H9 (cell line): ENCODE data around the gene CLEC9A. TPM values are rescaled to one million over a fixed set of nuclear protein-coding genes. Genes with fewer than 3 reads are reported as not detected.

ENCODE experiments used
- DNase-seq: peaks from one replicate; pipeline ENCODE4 v3.0.0-alpha.2; 2017
- H2AFZ ChIP-seq: one replicate; pipeline ENCODE4 v1.6.1; 2013; ENCODE audit warnings: mild to moderate bottlenecking, low read length, control low read depth, moderate library complexity
- H2AK5ac ChIP-seq: 2 replicates; pipeline ENCODE4 v1.6.1; 2013; ENCODE audit warnings: low read length, control low read depth, mixed read lengths; ENCODE audit not compliant: insufficient read length
- H2BK120ac ChIP-seq: one replicate; pipeline ENCODE4 v1.6.1; 2013; ENCODE audit warnings: low read depth, mild to moderate bottlenecking, low read length, control low read depth, inconsistent platforms; ENCODE audit not compliant: poor library complexity, severe bottlenecking
- H2BK12ac ChIP-seq: 2 replicates; pipeline ENCODE4 v1.6.1; 2013; ENCODE audit warnings: low read length, control low read depth, mixed read lengths, low read depth; ENCODE audit not compliant: insufficient read length
- H2BK15ac ChIP-seq: 2 replicates; pipeline ENCODE4 v1.6.1; 2013; ENCODE audit warnings: low read depth, low read length, control low read depth
- H2BK20ac ChIP-seq: one replicate; pipeline ENCODE4 v1.6.1; 2013; ENCODE audit warnings: low read depth, mild to moderate bottlenecking, low read length, control low read depth, inconsistent platforms; ENCODE audit not compliant: poor library complexity, severe bottlenecking
- H2BK5ac ChIP-seq: 2 replicates; pipeline ENCODE4 v1.6.1; 2013; ENCODE audit warnings: low read length, control low read depth, mixed read lengths; ENCODE audit not compliant: insufficient read length
- H3K14ac ChIP-seq: 2 replicates; pipeline ENCODE4 v1.6.1; 2013; ENCODE audit warnings: low read length, control low read depth; ENCODE audit not compliant: insufficient read depth
- H3K18ac ChIP-seq: 2 replicates; pipeline ENCODE4 v1.6.1; 2013; ENCODE audit warnings: low read depth, mild to moderate bottlenecking, mixed read lengths, low read length, control low read depth; ENCODE audit not compliant: insufficient read length
- H3K23ac ChIP-seq: 2 replicates; pipeline ENCODE4 v1.6.1; 2013; ENCODE audit warnings: low read length, control low read depth, mixed read lengths, low read depth; ENCODE audit not compliant: insufficient read length
- H3K23me2 ChIP-seq: 2 replicates; pipeline ENCODE4 v1.6.1; 2013; ENCODE audit warnings: low read depth, mild to moderate bottlenecking, mixed read lengths, low read length, control low read depth; ENCODE audit not compliant: insufficient read length, poor library complexity, severe bottlenecking
- H3K27ac ChIP-seq: 2 replicates; pipeline ENCODE4 v1.5.1; 2013; ENCODE audit warnings: low read length, control low read depth, mixed read lengths, low read depth; ENCODE audit not compliant: insufficient read length
- H3K27me3 ChIP-seq: 2 replicates; pipeline ENCODE4 v1.6.1; 2013; ENCODE audit warnings: low read length, control low read depth, inconsistent platforms; ENCODE audit not compliant: insufficient read depth
- H3K4ac ChIP-seq: 2 replicates; pipeline ENCODE4 v1.6.1; 2013; ENCODE audit warnings: low read depth, mild to moderate bottlenecking, control low read depth, inconsistent platforms, low read length, moderate library complexity
- H3K4me1 ChIP-seq: 2 replicates; pipeline ENCODE4 v1.6.1; 2013; ENCODE audit warnings: low read length, control low read depth, inconsistent platforms; ENCODE audit not compliant: insufficient read depth
- H3K4me2 ChIP-seq: 2 replicates; pipeline ENCODE4 v1.6.1; 2013; ENCODE audit warnings: low read length, control low read depth, mixed read lengths; ENCODE audit not compliant: insufficient read length, insufficient read depth
- H3K56ac ChIP-seq: 2 replicates; pipeline ENCODE4 v1.6.1; 2013; ENCODE audit warnings: low read depth, mild to moderate bottlenecking, mixed read lengths, low read length, control low read depth; ENCODE audit not compliant: insufficient read length
- H3K79me1 ChIP-seq: 2 replicates; pipeline ENCODE4 v1.6.1; 2013; ENCODE audit warnings: low read depth, mild to moderate bottlenecking, moderate library complexity, low read length, control low read depth, inconsistent platforms; ENCODE audit not compliant: insufficient read depth, poor library complexity, severe bottlenecking
- H3K79me2 ChIP-seq: 2 replicates; pipeline ENCODE4 v1.6.1; 2013; ENCODE audit warnings: low read length, control low read depth, inconsistent platforms; ENCODE audit not compliant: insufficient read depth
- H3K9ac ChIP-seq: 2 replicates; pipeline ENCODE4 v1.6.1; 2013; ENCODE audit warnings: low read length, control low read depth, mixed read lengths; ENCODE audit not compliant: insufficient read length; ENCODE audit errors: extremely low read depth
- H3K9me3 ChIP-seq: one replicate; pipeline ENCODE4 v1.6.1; 2013; ENCODE audit warnings: low read depth, low read length, inconsistent platforms; ENCODE audit not compliant: control insufficient read depth
- H3T11ph ChIP-seq: one replicate; pipeline ENCODE4 v1.6.1; 2013; ENCODE audit warnings: mild to moderate bottlenecking, low read length, control low read depth, inconsistent platforms
- H4K20me1 ChIP-seq: one replicate; pipeline ENCODE4 v1.6.1; 2013; ENCODE audit not compliant: control insufficient read depth, insufficient read length, insufficient read depth
- H4K5ac ChIP-seq: 2 replicates; pipeline ENCODE4 v1.6.1; 2013; ENCODE audit warnings: low read depth, mild to moderate bottlenecking, mixed read lengths, low read length, control low read depth; ENCODE audit not compliant: insufficient read length
- H4K8ac ChIP-seq: replicated peaks from 2 replicates; pipeline ENCODE4 v1.6.1; 2013; ENCODE audit warnings: low read length, control low read depth, mixed read lengths, low read depth; ENCODE audit not compliant: insufficient read length
- H4K91ac ChIP-seq: 2 replicates; pipeline ENCODE4 v1.6.1; 2013; ENCODE audit warnings: low read depth, mild to moderate bottlenecking, moderate library complexity, mixed read lengths, low read length, control low read depth; ENCODE audit not compliant: insufficient read length
- H3K27ac Mint-ChIP-seq, 3 experiments: 2 replicates in 2 of 3; 3 replicates in 1 of 3; pipeline ENCODE4 v1.8.0; 2020 to 2021; ENCODE audit warnings: mixed read lengths in 3 of 3, mild to moderate bottlenecking in 1 of 3, moderate library complexity in 1 of 3
- H3K27me3 Mint-ChIP-seq: 2 replicates; pipeline ENCODE4 v1.8.0; 2021; ENCODE audit warnings: low read depth, mild to moderate bottlenecking, moderate library complexity, mixed read lengths
- H3K36me3 Mint-ChIP-seq, 3 experiments: 2 replicates in 2 of 3; 3 replicates in 1 of 3; pipeline ENCODE4 v1.8.0; 2020 to 2021; ENCODE audit warnings: low read depth in 3 of 3, mixed read lengths in 3 of 3; ENCODE audit not compliant: insufficient read depth in 1 of 3
- H3K4me1 Mint-ChIP-seq, 2 experiments: 2 replicates each; pipeline ENCODE4 v1.8.0; 2020; ENCODE audit warnings: mixed read lengths in 2 of 2
- H3K4me3 Mint-ChIP-seq, 2 experiments: 2 replicates in 1 of 2; 3 replicates in 1 of 2; pipeline ENCODE4 v1.8.0; 2020 to 2021; ENCODE audit warnings: mild to moderate bottlenecking in 2 of 2, mixed read lengths in 2 of 2, moderate library complexity in 1 of 2
- H3K9me3 Mint-ChIP-seq, 2 experiments: 2 replicates in 1 of 2; 3 replicates in 1 of 2; pipeline ENCODE4 v1.8.0; 2020; ENCODE audit warnings: mild to moderate bottlenecking in 2 of 2, mixed read lengths in 2 of 2, moderate library complexity in 1 of 2
- total RNA-seq: library from RNA; stranded (reverse); gene quantifications from 2 replicates; pipeline ENCODE4 v1.2.1, GENCODE V29; 2021
- TF ChIP-seq, protein P1 (sequence below): fragments of 200-600 bp; sonication (generic); conservative IDR thresholded peaks from 3 replicates; pipeline ENCODE4 v1.8.0; 2021; ENCODE audit warnings: antibody characterized with exemption, mild to moderate bottlenecking

CLEC9A gene
- total RNA-seq, 1 experiment from 2014 or later: not detected

GRCh38 chr12:10075451-10075850 is 45.0 kb downstream of the CLEC9A start:
- Histone ChIP-seq H2AK5ac (no peak overlapping the region), H3T11ph (no peak overlapping the region), H3K4me1 (no peaks in the 10 kb centered on the region), H4K91ac (no peak overlapping the region), H3K79me2 (no peaks in the 10 kb centered on the region), H3K4me2 (no peak overlapping the region), H3K56ac (no peak overlapping the region), H3K27me3 (no peaks in the 10 kb centered on the region; the same call in 1 of the 2 replicates), H3K4ac (no peak overlapping the region), H2AFZ (no peak overlapping the region), H2BK15ac (no peak overlapping the region), H3K23me2 (no peaks in the 10 kb centered on the region), H3K23ac (no peak overlapping the region), H4K8ac (no peak overlapping the region), H3K79me1 (no peaks in the 10 kb centered on the region), H3K27ac (no peak overlapping the region), H4K20me1 (no peaks in the 10 kb centered on the region), H3K9me3 (no peaks in the 10 kb centered on the region), H4K5ac (no peak overlapping the region), H3K14ac (no peak overlapping the region), H3K18ac (no peak overlapping the region), H2BK20ac (no peak overlapping the region), H2BK12ac (no peak overlapping the region), H3K9ac (no peak overlapping the region), H2BK5ac (no peak overlapping the region), H2BK120ac (no peak overlapping the region)
- DNase-seq: no peak
- no peaks in the 10 kb centered on the region for H3K9me3 Mint-ChIP-seq
- H3K4me1 Mint-ChIP-seq: no peaks in the 10 kb centered on the region
- no peak overlapping the region for H3K4me3 Mint-ChIP-seq
- no peak overlapping the region for H3K27ac Mint-ChIP-seq
- TF ChIP-seq, protein P1, sequence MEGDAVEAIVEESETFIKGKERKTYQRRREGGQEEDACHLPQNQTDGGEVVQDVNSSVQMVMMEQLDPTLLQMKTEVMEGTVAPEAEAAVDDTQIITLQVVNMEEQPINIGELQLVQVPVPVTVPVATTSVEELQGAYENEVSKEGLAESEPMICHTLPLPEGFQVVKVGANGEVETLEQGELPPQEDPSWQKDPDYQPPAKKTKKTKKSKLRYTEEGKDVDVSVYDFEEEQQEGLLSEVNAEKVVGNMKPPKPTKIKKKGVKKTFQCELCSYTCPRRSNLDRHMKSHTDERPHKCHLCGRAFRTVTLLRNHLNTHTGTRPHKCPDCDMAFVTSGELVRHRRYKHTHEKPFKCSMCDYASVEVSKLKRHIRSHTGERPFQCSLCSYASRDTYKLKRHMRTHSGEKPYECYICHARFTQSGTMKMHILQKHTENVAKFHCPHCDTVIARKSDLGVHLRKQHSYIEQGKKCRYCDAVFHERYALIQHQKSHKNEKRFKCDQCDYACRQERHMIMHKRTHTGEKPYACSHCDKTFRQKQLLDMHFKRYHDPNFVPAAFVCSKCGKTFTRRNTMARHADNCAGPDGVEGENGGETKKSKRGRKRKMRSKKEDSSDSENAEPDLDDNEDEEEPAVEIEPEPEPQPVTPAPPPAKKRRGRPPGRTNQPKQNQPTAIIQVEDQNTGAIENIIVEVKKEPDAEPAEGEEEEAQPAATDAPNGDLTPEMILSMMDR: no peak
- H3K36me3 Mint-ChIP-seq: no peaks in the 10 kb centered on the region
- no peaks in the 10 kb centered on the region for H3K27me3 Mint-ChIP-seq
